Activated CD4-positive, alpha-beta T cell treated with anti-CD3 and anti-CD28 coated beads, Interleukin-10, Interleukin-2, amounts not matched to agents 100 ng/mL and 50 ng/mL, durations not matched to agents 16 hours and 8 hours (primary cell): ENCODE measurements around the gene YIPF2.
A peak's percentile ranks its signal among the peaks of the same experiment; 100 is the strongest.
"Not testable (repeated sequence)": the region's sequence is repeated elsewhere in the genome, so short reads cannot be mapped to it uniquely, and the experiment has no call there.

ENCODE experiments used
- DNase-seq: peaks from one replicate; pipeline ENCODE4 v3.0.0-alpha.2; 2020

Gene YIPF2

GRCh38 chr19:10908380-10908960, 20.0 kb downstream of the YIPF2 start:
- DNase-seq, result no peak

GRCh38 chr19:10907925-10908324, 20.5 kb downstream of the YIPF2 start:
- no peak for DNase-seq

GRCh38 chr19:10899151-10899653, 29.2 kb downstream of the YIPF2 start:
- no peak for DNase-seq

- DNase-seq, result no peak
Observed at GRCh38 chr19:10898633-10899032, 29.8 kb downstream of the YIPF2 start.

- peak; percentile 29 for DNase-seq
Observed at GRCh38 chr19:10896851-10897526, 31.4 kb downstream of the YIPF2 start.

GRCh38 chr19:10895920-10896319, 32.5 kb downstream of the YIPF2 start:
- no peak for DNase-seq

- DNase-seq, result no peak
Observed at GRCh38 chr19:10895363-10895762, 33.1 kb downstream of the YIPF2 start.

GRCh38 chr19:10894911-10895213, 33.6 kb downstream of the YIPF2 start:
- no peak for DNase-seq

GRCh38 chr19:10892256-10892655, 36.2 kb downstream of the YIPF2 start:
- DNase-seq, result no peak

- no peak for DNase-seq
Observed at GRCh38 chr19:10891405-10892086, 36.9 kb downstream of the YIPF2 start.

GRCh38 chr19:10889880-10890279, 38.6 kb downstream of the YIPF2 start:
- no peak for DNase-seq

GRCh38 chr19:10888421-10888866, 40.0 kb downstream of the YIPF2 start:
- no peak for DNase-seq

GRCh38 chr19:10887616-10888367, 40.6 kb downstream of the YIPF2 start:
- no peak for DNase-seq

GRCh38 chr19:10885201-10886169, 43.0 kb downstream of the YIPF2 start:
- no peak for DNase-seq

GRCh38 chr19:10884274-10884673, 44.2 kb downstream of the YIPF2 start:
- DNase-seq, result no peak

- no peak for DNase-seq
Observed at GRCh38 chr19:10882108-10882457, 46.4 kb downstream of the YIPF2 start.

GRCh38 chr19:10881403-10882107, 46.9 kb downstream of the YIPF2 start:
- no peak for DNase-seq

GRCh38 chr19:10878253-10878652, 50.2 kb downstream of the YIPF2 start:
- DNase-seq, result peak; percentile 21

- not testable (repeated sequence) for DNase-seq
Observed at GRCh38 chr19:10877608-10878007, 50.8 kb downstream of the YIPF2 start.

- peak; percentile 68 for DNase-seq
Observed at GRCh38 chr19:10876459-10877240, 51.8 kb downstream of the YIPF2 start.

GRCh38 chr19:10874024-10874423, 54.4 kb downstream of the YIPF2 start:
- no peak for DNase-seq
